SW480 (cell line): ENCODE measurements around the gene ZMAT3.
"Not testable (repeated sequence)": the region's sequence is repeated elsewhere in the genome, so short reads cannot be mapped to it uniquely, and the experiment has no call there.

Source experiments
- DNase-seq: peaks from one replicate; pipeline ENCODE4 v3.0.0-alpha.2; 2016; ENCODE audit warnings: low spot score

Gene ZMAT3, protein sequence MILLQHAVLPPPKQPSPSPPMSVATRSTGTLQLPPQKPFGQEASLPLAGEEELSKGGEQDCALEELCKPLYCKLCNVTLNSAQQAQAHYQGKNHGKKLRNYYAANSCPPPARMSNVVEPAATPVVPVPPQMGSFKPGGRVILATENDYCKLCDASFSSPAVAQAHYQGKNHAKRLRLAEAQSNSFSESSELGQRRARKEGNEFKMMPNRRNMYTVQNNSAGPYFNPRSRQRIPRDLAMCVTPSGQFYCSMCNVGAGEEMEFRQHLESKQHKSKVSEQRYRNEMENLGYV

DNA sequence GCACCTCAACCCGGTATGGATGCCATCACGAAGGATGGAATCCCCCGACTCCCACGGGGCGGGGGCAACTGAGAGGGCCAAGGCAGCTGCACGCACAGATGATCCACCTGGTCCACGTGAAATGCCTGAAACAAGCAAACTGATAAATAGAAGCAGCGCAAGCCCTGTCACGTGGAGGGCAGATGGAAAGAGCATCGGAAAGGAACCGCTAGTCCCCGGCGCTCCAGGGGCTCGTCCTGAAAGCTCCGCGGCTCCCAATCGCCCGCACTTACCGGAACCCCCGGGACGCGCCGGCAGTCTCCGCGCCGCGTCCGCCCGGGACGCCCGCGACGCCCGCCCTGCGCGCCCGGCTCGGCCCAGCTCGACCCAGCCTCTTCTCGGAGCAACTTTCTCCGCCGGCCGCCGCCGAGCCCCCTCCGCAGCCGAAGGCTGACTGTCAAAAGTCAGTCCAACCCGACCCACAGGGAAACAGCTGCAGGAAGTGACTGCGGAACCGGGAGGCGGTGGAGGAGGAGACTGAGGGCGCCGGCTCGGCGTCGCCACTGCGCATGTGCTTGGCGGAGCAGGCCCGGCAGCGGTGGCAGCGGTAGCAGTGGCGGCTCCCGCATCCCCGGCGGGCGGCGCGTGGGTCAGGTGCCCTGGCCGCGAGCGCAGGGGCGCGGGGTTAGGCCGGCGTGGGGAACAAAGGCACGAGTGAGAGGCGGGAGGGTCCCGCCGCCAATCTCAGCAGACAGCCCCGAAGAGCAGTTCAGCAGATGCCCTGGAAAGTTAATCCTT is at the start of gene ZMAT3:
Gene ZMAT3 (minus strand): TSS at position 487 of the 777 bp plus-strand sequence. CDS start 4,057 bp downstream, outside the sequence.
- peak; percentile 84 for DNase-seq

DNA sequence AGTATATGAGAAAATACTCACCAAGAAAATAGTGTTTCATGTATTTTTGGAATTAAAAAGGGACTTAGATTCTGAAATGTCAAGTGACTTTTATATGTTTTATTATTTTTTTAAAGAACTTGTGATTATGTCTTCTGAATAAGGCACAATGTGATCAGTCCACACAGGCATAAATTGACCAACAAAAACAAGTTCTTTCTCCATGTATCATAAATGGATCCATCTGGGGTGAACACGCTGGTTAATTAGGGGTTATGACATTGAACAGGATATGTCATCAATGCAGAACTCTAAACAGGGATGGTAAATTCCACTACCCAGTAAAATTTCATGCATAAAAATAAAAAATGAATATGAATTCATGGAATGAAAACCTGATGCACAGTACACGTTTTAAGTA is 45.2 kb upstream of the ZMAT3 start:
- no peak for DNase-seq

DNA sequence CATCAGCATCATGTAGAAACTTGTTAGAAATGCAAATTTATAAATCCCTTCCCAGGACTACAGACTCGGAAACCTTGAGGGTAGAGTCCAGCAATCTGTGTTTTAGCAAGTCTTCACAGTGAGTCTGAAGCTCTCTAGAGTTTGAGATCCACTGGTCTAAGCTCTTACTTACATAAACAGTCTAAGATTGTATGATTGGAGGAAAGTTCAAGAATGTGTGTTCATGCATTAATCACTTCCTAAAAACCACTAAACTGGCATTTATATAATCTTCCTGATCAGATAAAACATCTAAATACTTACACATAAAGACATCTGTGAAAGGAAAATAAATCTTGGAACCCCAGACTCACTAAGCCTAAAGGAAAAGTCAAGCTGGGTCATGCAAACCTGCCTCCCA is 43.8 kb upstream of the ZMAT3 start:
- DNase-seq: not testable (repeated sequence)

DNA sequence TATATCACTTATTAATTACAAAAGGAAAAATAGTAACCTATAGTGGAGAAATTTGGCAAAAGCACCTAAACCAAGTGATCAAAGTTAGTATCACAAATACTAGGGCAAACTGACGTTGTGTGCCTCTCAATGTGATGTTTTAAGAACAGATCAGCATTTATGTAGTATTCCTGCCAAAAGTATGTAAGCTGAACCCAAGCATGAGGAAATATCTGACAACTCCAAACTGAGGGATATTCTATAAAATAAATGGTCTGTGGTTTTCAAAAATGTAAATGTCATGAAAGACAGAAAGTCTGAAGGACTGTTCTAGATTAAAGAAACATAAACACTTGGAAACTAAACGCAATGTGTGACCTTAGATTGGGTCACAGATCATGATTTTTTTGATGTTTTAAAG is 42.3 kb upstream of the ZMAT3 start:
- no peak for DNase-seq

DNA sequence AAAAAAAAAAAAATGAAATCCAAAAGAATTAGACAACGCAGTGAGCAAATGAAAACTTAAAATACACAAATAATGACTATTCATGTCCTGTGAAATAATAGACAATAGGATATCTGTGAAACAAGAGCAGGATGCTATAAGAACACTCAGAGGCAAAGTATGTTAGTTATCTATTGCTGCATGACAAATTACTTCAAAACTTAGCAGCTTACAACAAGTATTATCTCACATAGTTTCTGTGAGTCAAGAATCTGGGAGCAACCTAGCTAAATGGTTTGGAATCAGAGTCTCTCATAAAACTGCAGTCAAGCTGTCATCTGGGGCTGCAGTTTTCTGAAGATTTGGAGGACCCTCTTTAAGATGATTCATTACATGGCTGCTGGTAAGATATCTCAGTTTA is 36.5 kb upstream of the ZMAT3 start:
- peak; percentile 12 for DNase-seq

DNA sequence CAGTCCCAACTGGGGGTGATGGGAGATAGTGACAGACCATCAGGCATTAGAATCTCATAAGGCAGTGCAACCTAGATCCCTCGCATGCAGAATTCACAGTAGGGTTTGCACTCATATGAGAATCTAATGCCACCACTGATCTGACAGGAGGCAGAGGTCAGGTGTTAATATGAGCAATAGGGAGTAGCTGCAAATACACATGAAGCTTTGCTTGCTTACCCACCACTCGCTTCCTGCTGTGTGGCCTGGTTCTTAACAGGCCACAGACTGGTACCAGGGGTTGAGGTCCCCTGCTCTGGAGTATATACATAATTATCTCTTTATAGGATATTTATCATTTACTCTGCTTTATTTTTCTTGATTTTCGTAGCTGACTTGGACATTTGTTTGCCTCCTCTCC is 36.0 kb upstream of the ZMAT3 start:
- no peak for DNase-seq

DNA sequence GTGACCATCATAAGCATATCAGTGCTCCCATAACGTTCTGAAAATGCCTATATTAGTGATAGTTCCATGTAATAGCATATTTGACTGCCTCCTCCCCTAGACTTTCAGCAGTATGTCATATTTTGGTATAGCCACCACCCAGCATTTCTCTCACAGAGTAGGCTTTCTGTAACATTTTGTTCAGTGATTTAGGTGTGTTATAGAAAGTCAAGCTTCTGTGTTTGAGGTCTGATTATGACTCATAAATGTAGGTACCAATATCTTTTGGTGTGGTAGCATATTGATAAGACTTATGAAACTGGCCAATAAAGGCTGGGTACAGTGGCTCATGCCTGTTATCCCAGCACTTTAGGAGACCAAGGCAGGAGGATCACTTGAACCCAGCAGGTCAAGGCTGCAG is 34.3 kb upstream of the ZMAT3 start:
- DNase-seq: no peak

DNA sequence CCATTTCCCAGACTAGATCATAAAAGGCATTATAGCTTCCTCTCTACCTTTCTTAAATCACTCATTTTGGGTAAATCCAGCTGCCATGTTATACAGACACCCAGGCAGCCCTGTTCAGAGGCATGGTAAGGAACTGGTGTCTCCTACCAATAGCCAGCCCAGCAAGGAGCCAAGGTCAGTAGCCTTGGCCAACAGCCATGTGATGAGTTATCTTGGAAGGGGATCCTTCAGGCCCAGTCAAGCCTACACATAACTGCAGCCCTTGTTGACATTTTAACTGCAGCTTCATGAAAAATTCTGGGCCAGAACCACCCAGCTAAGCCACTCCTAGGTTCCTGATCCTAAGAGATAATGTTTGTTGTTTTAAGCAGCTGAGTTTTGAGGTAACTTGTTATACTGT is 29.0 kb upstream of the ZMAT3 start:
- no peak for DNase-seq

DNA sequence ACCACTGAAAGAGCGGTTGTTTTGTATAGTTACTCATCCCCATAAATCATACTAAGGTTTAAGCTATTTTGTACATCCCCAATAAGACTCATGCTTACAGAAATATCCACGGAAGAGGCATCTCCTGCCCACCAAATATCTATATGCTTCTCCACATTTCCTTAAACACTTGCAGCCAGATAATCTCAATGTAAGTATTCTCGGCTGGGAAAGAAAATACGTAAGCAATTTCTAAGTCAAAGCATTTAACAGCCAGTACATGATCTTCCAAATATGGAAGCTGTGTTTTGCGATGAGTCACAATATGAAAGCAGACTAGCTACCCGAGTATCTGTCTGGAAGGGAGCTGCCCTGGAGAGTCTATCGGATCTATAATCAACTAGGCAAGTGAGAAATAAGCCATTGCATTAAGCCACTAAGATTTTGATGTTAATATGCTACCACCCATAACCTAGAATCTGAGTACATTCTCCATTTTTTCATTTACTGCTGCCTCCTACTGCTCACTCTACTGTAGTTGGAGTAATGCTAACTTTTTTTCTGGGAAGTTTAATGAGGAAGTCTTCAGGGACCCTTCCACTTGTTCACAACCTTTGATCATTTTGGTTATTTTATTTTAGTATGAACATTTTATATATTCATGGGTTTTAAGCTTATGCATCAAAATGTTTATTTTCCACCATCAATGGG is 26.9 kb upstream of the ZMAT3 start:
- DNase-seq: peak; percentile 13

DNA sequence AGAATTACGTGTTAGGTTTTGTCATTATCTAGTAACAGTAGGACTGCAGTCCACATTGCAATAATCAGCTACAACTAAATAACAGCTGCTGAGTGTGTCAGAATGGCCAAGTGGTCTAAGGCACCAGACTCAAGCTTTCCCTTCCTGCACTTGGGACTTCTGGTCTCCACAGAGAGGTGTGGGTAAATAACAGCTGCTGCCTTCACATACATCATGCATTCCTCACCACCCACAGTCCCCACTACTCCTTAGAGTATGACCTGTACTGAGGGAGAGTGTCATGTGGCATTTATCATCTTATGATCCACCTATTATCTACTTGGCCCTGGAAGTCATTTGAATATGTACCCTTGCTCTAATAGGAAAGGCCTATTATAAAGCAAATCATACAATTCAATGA is 22.2 kb upstream of the ZMAT3 start:
- peak; percentile 19 for DNase-seq

DNA sequence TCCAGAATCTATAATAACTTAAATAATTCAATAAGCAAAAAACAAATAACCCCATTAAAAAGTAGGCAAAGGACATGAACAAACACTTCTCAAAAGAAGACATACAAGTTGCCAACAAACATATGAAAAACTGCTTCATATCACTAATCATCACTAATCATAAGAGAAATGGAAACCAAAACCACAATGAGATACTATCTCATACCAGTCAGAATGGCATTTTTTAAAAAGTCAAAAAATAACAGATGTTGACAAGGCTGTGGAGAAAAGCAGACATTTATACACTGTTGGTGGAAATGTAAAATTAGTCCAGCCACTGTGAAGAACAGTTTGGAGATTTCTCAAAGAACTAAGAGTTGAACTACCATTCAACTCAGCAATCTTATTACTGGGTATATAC is 19.5 kb upstream of the ZMAT3 start:
- no peak for DNase-seq

DNA sequence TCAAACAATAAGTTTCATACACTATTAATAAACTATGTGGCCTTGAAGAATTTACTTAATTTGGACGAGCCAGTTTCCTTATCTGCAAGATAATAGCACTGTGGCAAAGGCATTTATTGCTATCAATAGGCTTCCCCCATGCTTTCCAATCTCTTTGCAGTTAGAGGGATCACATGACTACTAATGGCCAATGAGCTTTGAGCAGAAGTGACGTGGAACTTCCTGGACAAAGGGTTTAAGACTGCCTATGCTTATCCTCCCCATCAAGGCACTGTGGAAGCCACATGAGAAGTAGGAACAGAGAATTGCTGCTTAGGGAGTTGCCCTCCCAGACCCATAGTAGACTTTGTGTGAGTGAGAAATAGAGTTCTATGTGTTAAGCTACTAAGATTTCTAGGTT is 16.7 kb upstream of the ZMAT3 start:
- no peak for DNase-seq

DNA sequence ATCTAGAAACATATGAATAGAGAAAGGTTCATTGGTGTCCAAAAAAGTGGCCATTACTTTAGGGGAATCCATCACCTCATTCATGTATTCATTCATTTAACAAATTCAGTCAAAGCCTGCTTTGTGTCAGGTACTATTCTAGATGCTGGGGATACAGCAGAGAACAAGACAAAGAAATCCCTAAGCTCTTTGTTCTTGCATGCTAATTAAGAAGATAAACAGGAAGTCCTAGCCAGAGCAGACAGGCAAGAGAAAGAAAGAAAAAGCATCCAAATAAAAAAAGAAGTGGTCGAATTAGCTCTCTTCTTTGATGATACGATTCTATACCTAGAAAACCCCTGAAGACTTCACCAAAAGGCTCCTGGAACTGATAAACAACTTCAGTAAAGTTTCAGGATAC is 12.4 kb upstream of the ZMAT3 start:
- no peak for DNase-seq

DNA sequence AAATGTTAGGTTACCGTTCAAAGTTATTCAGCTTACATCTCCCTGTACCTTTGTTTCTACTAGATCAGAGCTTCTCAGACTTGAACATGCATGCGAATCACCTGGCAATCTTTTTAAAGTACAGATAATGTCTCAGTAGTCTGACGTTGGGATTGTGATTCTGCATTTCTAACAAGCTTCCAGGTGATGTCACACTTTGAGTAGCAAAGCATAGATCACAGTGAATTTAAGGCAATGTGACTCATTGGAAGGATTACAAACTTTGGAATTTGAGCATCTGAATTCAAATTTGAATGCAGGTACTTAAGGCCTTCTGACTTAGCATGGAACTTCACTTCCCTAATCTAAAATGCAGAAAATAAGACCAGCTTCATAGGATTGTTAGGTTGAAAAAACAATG is 10.8 kb upstream of the ZMAT3 start:
- no peak for DNase-seq

DNA sequence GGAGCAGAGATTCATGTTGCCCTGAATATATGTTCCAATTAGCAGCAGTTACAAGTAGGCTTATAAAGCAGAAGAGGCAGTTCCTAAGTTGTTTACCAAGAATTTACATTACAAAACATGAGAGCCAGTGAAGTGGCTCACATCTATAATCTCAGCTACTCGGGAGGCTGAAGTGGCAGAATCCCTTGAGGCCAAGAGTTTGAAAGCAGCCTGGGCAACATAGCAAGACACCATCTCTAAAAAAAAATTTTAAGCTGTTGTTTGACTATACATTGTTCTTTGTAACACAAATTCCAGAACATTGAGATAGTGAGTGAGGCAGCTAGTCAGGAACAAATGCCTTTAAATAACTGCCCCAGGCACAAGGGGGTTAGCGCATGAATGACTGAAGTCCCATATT is 10.3 kb upstream of the ZMAT3 start:
- DNase-seq: no peak

DNA sequence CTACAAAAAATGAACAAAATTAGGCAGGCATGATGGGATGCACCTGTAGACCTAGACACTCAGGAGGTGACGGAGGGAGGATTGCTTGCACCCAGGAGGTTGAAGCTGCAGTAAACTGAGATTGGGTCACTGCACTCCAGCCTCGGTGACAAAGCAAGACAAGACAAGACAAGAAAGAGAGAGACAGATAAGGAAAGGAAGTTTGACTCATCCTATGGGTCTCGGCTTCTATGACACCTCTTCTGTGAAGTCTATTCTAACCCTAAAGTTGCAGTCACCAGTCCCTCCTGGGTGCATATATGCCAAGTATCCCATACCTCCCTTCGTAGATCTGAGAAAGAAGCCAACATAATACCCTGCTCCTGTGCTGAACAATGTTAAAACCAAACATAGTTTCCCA is 7.9 kb upstream of the ZMAT3 start:
- no peak for DNase-seq

DNA sequence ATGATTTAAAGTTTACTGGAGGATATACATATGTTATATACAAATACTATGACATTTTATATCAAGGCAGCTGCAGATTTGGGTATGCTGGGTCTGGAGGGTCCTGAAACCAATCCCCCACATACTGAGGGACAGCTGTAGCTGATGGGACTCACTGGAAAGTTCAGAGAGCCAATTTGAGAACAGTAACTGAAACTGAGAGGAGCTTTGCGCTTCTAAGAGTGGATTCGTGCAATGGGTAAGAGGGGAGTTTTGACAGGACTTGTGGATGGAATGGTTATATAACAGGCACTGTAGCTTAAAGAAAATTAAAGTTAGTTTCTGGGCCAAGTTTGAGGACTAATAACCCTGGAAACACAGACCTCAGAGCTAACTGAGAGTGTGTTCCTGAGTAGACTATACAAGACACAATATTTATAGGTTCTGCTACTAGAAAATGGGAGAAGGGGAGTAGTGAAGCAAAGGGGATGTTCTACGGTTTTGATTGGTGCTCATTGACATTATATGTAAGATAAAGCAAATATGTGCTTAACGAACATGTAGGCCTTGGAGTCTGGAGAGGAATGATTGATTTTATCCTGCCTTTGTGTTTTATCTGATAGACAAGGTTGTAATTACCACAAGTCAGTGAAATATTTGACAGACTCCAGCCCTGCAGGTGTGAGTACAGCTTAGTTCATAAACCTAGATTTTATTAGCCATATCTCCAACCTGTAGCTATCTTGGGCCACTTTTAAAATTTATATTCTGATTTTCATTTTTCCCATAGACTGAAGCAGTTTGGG is 4.8 kb upstream of the ZMAT3 start:
- no peak for DNase-seq

DNA sequence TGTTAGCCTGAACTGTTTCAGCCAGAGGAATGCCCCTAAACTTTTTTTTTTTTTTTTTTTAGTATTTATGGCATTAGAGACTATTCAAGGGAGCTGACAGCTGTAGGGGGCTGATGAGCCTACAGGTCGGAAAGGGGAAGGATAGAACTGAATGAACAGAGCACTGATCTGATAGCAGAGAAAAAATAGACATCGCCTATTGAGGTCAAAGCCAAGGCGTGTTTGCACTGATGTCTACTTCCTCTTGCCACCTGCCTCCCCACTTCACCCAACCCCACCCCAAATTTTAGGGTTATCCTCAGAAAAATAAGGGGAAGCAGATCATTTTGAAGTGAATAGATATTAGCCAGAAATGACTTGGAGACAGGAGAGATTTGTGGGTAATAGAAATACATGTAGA is 3.0 kb upstream of the ZMAT3 start:
- no peak for DNase-seq

DNA sequence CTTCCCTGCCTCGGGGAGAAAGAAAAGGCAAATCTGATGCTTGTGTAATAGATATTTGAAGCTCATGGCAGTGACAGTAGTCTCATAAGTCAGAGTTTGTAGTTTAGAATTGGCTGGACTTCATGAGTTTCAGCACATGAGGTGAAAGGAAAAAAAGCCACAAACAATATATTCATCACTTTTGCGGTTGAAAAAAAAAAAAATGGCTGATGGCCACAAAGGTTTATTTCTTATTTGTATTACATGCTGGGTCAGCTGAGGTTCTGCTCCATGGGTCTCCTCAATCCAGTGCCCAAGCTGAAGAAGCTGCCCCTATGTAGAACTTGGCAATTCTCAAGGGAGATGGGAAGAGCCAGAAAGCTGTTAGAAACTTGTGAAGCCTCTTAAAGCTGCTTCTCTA is 2.2 kb upstream of the ZMAT3 start:
- no peak for DNase-seq

DNA sequence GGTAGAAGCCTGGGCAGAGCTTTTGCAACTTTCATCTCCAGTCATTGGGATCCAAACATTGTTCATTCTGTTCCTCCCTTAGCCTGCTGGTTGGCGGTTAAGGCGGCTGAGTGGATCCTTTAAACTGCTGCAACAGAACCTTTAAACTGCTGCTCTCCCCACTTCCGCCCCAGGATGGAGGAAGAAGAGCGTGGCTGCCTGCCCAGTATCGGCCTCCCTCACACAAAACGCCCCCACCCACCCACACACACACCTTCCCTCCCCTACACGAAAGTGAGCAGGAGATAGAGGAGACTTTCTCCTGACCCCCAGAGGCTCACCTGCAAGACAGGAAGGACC is 460 bp upstream of the ZMAT3 start:
- DNase-seq: peak; percentile 41

DNA sequence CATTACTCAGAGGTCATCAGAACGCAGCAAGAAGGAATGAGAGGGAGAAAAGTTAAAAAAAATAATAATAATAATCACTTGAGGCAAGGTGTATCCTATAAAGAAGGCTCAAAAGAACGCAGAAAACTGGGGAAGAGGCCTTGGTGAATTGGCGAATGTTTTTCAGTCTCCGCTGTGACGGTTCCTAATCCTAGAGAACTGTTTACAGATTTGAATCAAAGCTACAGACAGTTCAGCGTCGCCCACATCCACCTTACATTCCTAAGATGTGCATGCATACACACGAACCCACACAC is 634 bp downstream of the ZMAT3 start:
- DNase-seq: no peak

DNA sequence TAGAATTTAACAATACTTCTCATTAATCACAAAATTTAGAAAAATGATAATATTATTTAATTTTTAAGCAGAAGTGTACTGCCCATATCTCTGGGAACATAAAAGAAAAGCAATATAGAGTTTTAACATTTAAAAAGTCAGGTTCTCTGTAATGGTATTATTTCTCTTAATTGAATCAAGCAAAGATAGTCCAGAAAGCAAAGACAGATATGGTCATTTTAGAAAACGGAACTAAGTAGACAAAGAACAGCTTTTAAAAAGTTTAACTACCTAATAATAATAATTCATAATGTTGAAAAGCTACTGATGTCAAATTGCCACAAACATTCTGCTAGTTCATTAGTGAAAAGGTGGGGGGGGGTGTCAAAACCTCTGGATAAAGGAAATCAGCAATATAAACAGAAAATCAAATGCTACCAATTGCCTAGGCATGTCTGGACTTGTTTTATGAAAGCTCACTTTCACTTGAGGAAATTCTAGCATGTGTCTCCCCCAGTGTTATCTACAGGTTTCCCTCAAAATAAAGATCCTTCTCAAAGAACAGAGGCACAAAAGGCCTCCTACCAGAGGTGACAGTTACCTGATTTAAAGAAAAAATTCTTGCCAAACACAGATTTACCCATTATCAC is 1.7 kb downstream of the ZMAT3 start:
- DNase-seq: no peak
